ENCODE results near the gene GREB1L. TPM values are rescaled to one million over a fixed set of nuclear protein-coding genes. Genes with fewer than 3 reads are reported as not detected.

The GREB1L gene
- total and polyA plus RNA-seq, 2 of the 13 experiments (the other 11 are each of a cell fraction or from before 2014, with no cell fraction given): 0.17 to 0.66 TPM

GRCh38 chr18:21264651-21265050 is 22.6 kb downstream of the GREB1L start (continued):
- TF ChIP-seq EP300 (IDR thresholded peaks at IDR 0.05; ENCODE audit: low read depth in 2 of 2, low read length in 2 of 2) (peak in 1 of 2 experiments; percentile 72; a peak in 2 of 4 replicates), EP300 (CRISPR knock-in tag; IDR thresholded peaks at IDR 0.05; ENCODE audit: borderline replicate concordance) (no peak)

- no peaks in the 10 kb centered on the region for H3K36me3 ChIP-seq (replicated peaks in 1 of 2; ENCODE audit: control insufficient read depth in 1 of 2, insufficient read depth in 2 of 2, low read length in 2 of 2)
- FAIRE-seq (no peak), ATAC-seq (no peak), DNase-seq (ENCODE audit: low spot score) (no peak)
- ChIA-PET CTCF (ENCODE audit: low intra/inter-chr PET ratio, low total read pairs) (no interaction called here), POLR2A (no interaction called here)
- H2AFZ ChIP-seq (ENCODE audit: low read length): no peak overlapping the region
- peaks cover 52% of the 10 kb centered on the region for H3K4me1 ChIP-seq (ENCODE audit: insufficient read depth, low read length)
- H3K27ac ChIP-seq (ENCODE audit: extremely low read length, insufficient read depth, low read length): peak overlapping the region; percentile 10
- no peaks in the 10 kb centered on the region for H3K27me3 ChIP-seq (ENCODE audit: control insufficient read depth in 1 of 2, insufficient read depth in 2 of 2, low read length in 2 of 2)
- no peaks in the 10 kb centered on the region for H4K20me1 ChIP-seq (ENCODE audit: insufficient read depth, low read length)
- no TSS peak for BruUV-seq (replicated peaks)
- H3K9ac ChIP-seq (ENCODE audit: insufficient read depth, low read depth, low read length): no peak overlapping the region
- no peak overlapping the region for H3K4me3 ChIP-seq (replicated peaks in 1 of 3; ENCODE audit: insufficient read depth in 1 of 3, low read depth in 2 of 3, low read length in 3 of 3)
- WGBS (ENCODE audit: low lambda C conversion rate): 94% methylated on average over 3 of the region's 3 CpGs
- H3K9me3 ChIP-seq (ENCODE audit: low read length): no peaks in the 10 kb centered on the region
- no peaks in the 10 kb centered on the region for H3K79me2 ChIP-seq (ENCODE audit: insufficient read depth, low read length)
- no peak overlapping the region for H3K4me2 ChIP-seq (ENCODE audit: low read depth, low read length)
- TF ChIP-seq MBD4 (IDR thresholded peaks at IDR 0.05; ENCODE audit: borderline replicate concordance, low read length) (no peak), ZNF580 (CRISPR knock-in tag; IDR thresholded peaks at IDR 0.05; ENCODE audit: borderline replicate concordance, low read depth) (no peak), HBP1 (CRISPR knock-in tag; IDR thresholded peaks at IDR 0.05; ENCODE audit: low read depth) (no peak), ZZZ3 (CRISPR knock-in tag; IDR thresholded peaks at IDR 0.05; ENCODE audit: borderline replicate concordance) (no peak), MEF2D (CRISPR knock-in tag; IDR thresholded peaks at IDR 0.05) (no peak), SRSF4 (IDR thresholded peaks at IDR 0.05; ENCODE audit: low read depth, low read length, poor library complexity, severe bottlenecking) (no peak), KLF11 (CRISPR knock-in tag; IDR thresholded peaks at IDR 0.05) (no peak), KMT2A (CRISPR knock-in tag; IDR thresholded peaks at IDR 0.05) (no peak)
- TF ChIP-seq, protein P1, sequence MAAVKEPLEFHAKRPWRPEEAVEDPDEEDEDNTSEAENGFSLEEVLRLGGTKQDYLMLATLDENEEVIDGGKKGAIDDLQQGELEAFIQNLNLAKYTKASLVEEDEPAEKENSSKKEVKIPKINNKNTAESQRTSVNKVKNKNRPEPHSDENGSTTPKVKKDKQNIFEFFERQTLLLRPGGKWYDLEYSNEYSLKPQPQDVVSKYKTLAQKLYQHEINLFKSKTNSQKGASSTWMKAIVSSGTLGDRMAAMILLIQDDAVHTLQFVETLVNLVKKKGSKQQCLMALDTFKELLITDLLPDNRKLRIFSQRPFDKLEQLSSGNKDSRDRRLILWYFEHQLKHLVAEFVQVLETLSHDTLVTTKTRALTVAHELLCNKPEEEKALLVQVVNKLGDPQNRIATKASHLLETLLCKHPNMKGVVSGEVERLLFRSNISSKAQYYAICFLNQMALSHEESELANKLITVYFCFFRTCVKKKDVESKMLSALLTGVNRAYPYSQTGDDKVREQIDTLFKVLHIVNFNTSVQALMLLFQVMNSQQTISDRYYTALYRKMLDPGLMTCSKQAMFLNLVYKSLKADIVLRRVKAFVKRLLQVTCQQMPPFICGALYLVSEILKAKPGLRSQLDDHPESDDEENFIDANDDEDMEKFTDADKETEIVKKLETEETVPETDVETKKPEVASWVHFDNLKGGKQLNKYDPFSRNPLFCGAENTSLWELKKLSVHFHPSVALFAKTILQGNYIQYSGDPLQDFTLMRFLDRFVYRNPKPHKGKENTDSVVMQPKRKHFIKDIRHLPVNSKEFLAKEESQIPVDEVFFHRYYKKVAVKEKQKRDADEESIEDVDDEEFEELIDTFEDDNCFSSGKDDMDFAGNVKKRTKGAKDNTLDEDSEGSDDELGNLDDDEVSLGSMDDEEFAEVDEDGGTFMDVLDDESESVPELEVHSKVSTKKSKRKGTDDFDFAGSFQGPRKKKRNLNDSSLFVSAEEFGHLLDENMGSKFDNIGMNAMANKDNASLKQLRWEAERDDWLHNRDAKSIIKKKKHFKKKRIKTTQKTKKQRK (IDR thresholded peaks at IDR 0.05; ENCODE audit: low read length): no peak
- intact Hi-C loops (cut with micrococcal nuclease; ENCODE audit: unreplicated experiment) (no loop called here), in situ Hi-C loops (cut with HindIII; ENCODE audit: extremely low pct_ligation_motif_present, low pct_unique_long_range_greater_than_20kb) (loop anchor here (25.0 kb wide), 1 partner anchor 104 kb away; no protein-coding TSS in a partner anchor)
Observed at GRCh38 chr18:21265971-21266673, 24.1 kb downstream of the GREB1L start.

Data from HepG2 (cell line).